Measurements from ENCODE around the gene FOXO3. TPM values are rescaled to one million over a fixed set of nuclear protein-coding genes. Genes with fewer than 3 reads are reported as not detected.
"Not testable (repeated sequence)": the region's sequence is repeated elsewhere in the genome, so short reads cannot be mapped to it uniquely, and the experiment has no call there.

Gene FOXO3
- total RNA-seq, 4 donors from 2014 or later, result 52.3 to 71.2 (median 61.3) TPM

DNA sequence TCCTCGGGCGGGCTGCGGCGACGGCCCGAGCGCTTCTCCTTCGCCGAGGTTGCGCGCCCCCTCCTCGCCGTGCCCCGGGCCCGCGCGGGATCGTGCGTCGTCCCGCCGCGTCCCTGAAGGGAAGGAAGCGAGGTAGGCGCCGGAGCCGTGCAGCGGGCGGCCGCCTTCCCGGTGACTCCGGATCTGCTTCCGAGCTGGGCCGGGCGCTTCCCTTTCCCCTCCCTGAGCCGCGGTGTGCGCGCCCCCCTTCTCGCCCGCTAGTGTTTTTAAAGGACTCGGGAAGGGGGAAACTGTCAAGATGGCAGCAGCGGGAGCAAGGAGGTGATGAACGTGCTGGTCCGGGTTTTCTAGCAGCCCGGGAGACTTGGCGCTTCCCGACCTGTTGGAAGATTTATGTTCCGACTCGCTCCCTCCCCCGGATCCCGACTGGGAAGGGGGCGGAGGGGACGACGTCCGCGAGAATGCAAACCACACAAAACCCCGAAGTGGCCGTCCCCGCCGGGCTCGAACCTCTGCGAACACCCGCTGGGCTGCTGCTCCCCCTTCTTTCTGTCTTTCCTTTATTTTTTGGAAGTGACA lies 744 bp upstream of the FOXO3 start:
- no peaks in the 10 kb centered on the region for H3K27me3 ChIP-seq
- peak overlapping the region; percentile 99 to 100 for H3K27ac ChIP-seq
- TF ChIP-seq, protein P1, sequence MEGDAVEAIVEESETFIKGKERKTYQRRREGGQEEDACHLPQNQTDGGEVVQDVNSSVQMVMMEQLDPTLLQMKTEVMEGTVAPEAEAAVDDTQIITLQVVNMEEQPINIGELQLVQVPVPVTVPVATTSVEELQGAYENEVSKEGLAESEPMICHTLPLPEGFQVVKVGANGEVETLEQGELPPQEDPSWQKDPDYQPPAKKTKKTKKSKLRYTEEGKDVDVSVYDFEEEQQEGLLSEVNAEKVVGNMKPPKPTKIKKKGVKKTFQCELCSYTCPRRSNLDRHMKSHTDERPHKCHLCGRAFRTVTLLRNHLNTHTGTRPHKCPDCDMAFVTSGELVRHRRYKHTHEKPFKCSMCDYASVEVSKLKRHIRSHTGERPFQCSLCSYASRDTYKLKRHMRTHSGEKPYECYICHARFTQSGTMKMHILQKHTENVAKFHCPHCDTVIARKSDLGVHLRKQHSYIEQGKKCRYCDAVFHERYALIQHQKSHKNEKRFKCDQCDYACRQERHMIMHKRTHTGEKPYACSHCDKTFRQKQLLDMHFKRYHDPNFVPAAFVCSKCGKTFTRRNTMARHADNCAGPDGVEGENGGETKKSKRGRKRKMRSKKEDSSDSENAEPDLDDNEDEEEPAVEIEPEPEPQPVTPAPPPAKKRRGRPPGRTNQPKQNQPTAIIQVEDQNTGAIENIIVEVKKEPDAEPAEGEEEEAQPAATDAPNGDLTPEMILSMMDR (IDR thresholded peaks at IDR 0.05), result no peak
- no peak for TF ChIP-seq POLR2A (IDR thresholded peaks at IDR 0.05)
- H3K4me3 ChIP-seq, result peak overlapping the region; percentile 86
- intact Hi-C loops (cut with DNase I; ENCODE audit: low total_unique reads), result loop anchor here (5.0 to 10.0 kb wide), 3 partner anchors 115 to 512 kb away; no protein-coding TSS in a partner anchor
- peaks cover 0 to 2% of the 10 kb centered on the region in 2 donors for H3K4me1 ChIP-seq
- DNase-seq, result peak; percentile 82 to 89
- H3K36me3 ChIP-seq, result no peaks in the 10 kb centered on the region
- H3K9me3 ChIP-seq, result no peaks in the 10 kb centered on the region

GRCh38 chr6:108561309-108561647 lies 561 bp downstream of the FOXO3 start:
- intact Hi-C loops (cut with DNase I; ENCODE audit: low total_unique reads), result loop anchor here (10.0 kb wide), 1 partner anchor 114 kb away; no protein-coding TSS in a partner anchor
- Histone ChIP-seq H3K4me1 (peaks cover under 1 to 10% of the 10 kb centered on the region in 2 donors), H3K27ac (peak overlapping the region; percentile 99 to 100), H3K4me3 (peak overlapping the region; percentile 86)
- not testable (repeated sequence) for H3K9me3 ChIP-seq, H3K36me3 ChIP-seq, H3K27me3 ChIP-seq, DNase-seq

DNA sequence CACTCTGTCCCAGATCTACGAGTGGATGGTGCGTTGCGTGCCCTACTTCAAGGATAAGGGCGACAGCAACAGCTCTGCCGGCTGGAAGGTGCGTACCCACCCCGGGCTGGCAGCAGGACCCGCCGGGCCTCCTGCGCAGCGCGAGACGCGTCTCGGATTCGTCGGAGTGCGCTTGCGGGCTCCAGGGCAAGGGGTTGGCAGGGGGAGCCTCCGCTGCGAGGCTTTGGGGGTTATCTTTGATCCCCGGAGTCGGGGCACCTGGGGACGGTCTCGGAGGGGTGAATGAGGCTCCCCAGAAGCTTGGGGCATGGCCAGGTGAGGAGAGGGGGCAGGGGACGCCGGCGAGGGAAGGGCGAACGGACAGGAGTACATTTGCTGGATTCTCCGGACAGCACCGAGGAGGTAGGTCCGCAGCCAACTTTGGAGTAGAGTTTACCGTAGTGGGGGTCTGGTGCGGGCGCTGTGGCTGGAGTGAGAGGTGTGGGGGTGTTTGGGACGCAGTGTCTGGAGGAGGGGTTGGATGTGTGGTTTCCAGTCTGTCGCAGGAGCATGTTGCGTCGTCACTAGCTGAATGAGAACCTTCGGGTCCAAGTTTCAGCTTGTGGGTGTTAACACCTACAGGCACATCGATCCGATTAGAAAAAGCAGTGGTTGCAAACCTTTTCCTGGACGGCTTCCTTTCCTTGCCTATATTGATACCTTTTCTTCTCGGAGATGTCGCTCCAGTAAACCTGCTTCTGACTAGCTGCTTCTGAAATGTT lies 1.2 kb downstream of the FOXO3 start:
- intact Hi-C loops (cut with DNase I; ENCODE audit: low total_unique reads), result loop anchor here (10.0 kb wide), 1 partner anchor 113 kb away; no protein-coding TSS in a partner anchor
- Histone ChIP-seq H3K27me3 (no peaks in the 10 kb centered on the region), H3K4me3 (peak overlapping the region; percentile 86)

GRCh38 chr6:108562503-108562993 lies 1.8 kb downstream of the FOXO3 start:
- Histone ChIP-seq H3K27ac (peak overlapping the region; percentile 99 to 100), H3K9me3 (no peaks in the 10 kb centered on the region), H3K27me3 (no peaks in the 10 kb centered on the region), H3K36me3 (no peaks in the 10 kb centered on the region), H3K4me1 (peaks cover 8 to 23% of the 10 kb centered on the region in 2 donors), H3K4me3 (peak overlapping the region; percentile 86)
- peak; percentile 65 to 82 for DNase-seq
- intact Hi-C loops (cut with DNase I; ENCODE audit: low total_unique reads), result loop anchor here (10.0 kb wide), 1 partner anchor 112 kb away; no protein-coding TSS in a partner anchor
- TF ChIP-seq, protein P1 (IDR thresholded peaks at IDR 0.05), result peak in 1 of 4 experiments; percentile 34
- peak; percentile 53 to 54 for TF ChIP-seq POLR2A (IDR thresholded peaks at IDR 0.05)

More for the DNA sequence above, 1.2 kb downstream of the FOXO3 start:
- no peak for TF ChIP-seq POLR2A (IDR thresholded peaks at IDR 0.05)
- TF ChIP-seq, protein P1 (IDR thresholded peaks at IDR 0.05), result no peak
- H3K9me3 ChIP-seq, result no peaks in the 10 kb centered on the region
- H3K27ac ChIP-seq, result peak overlapping the region; percentile 99 to 100
- peak in 1 of 2 donors; percentile 42 for DNase-seq
- no peaks in the 10 kb centered on the region for H3K36me3 ChIP-seq
- peaks cover 7 to 17% of the 10 kb centered on the region in 2 donors for H3K4me1 ChIP-seq

DNA sequence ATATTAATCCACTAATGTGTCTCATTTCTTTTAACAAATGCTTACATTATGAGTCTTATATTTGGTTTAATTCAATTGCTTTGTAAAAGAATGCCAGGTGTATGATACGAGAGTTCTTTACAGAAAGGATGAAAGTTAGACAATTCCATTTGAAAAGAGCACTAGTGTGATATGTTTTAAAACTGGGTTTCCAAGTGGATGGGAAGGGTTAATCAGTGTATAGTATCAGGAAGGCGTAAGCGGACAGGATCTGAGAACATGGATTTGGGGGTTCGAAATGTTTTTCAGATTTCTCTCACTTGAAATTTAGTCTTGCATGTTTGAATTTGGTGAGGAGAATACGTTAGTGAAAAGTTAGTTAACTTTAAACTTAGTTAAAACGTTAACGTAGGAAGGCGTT lies 2.6 kb downstream of the FOXO3 start:
- intact Hi-C loops (cut with DNase I; ENCODE audit: low total_unique reads), result loop anchor here (10.0 kb wide), 1 partner anchor 112 kb away; no protein-coding TSS in a partner anchor
- H3K4me1 ChIP-seq, result peaks cover 8 to 23% of the 10 kb centered on the region in 2 donors
- TF ChIP-seq POLR2A (IDR thresholded peaks at IDR 0.05), result no peak
- TF ChIP-seq, protein P1 (IDR thresholded peaks at IDR 0.05), result no peak
- H3K9me3 ChIP-seq, result no peaks in the 10 kb centered on the region
- no peak for DNase-seq
- H3K4me3 ChIP-seq, result peak overlapping the region; percentile 86
- H3K27ac ChIP-seq, result peak overlapping the region; percentile 99 to 100
- no peaks in the 10 kb centered on the region for H3K27me3 ChIP-seq
- H3K36me3 ChIP-seq, result no peaks in the 10 kb centered on the region

All from uterus (tissue), 4 donors.